HG02973 (cell line): ENCODE results near the gene PTGER4.
"Not testable (repeated sequence)": the region's sequence is repeated elsewhere in the genome, so short reads cannot be mapped to it uniquely, and the experiment has no call there.

Source experiments
- ATAC-seq: cut with Tn5 transposase; IDR thresholded peaks from one replicate; pipeline ENCODE4 v1.9.1; 2021; ENCODE audit warnings: moderate library complexity; ENCODE audit not compliant: unreplicated experiment

PTGER4 gene

DNA sequence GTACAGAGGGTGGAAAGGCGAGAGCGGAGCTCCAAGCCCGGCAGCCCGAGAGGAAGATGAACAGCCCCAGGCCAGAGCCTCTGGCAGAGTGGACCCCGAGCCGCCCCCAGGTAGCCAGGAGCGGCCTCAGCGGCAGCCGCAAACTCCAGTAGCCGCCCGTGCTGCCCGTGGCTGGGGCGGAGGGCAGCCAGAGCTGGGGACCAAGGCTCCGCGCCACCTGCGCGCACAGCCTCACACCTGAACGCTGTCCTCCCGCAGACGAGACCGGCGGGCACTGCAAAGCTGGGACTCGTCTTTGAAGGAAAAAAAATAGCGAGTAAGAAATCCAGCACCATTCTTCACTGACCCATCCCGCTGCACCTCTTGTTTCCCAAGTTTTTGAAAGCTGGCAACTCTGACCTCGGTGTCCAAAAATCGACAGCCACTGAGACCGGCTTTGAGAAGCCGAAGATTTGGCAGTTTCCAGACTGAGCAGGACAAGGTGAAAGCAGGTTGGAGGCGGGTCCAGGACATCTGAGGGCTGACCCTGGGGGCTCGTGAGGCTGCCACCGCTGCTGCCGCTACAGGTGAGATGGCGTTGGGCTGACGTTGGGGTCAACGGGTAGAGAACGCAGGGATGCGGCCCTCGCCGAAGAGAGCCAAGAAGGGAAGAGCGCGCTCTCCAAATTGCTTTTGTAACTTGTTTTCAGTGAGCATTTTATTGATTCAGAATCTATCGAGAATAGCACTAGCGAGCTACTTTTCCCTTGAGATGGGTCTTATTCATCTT is at the start of gene PTGER4:
Gene PTGER4, plus strand, starts transcription at position 3 of the 769 bp plus-strand sequence. CDS start 1,079 bp downstream, outside the sequence.
- peak; percentile 22 for ATAC-seq

DNA sequence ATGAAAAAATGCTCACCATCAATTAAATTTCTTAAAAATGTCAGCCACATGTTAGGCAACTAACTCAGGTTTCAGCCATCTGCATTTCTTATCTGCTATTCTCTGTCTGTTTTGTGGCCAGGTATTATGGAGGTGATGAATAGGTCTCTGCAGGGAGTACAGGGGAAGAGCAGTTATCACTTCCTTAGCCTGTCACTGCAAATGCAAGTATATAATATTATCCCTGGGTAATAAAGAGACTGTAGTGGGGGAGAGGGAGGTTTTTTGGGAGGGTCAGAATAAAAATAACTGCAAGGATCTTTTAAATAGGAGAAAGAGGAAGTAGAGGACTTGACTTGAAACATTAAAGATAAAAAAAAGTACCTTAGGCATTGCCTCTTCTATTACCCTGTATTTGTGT is 49.6 kb upstream of the PTGER4 start:
- no peak for ATAC-seq

- no peak for ATAC-seq
Measured at GRCh38 chr5:40631236-40631635, 48.5 kb upstream of the PTGER4 start.

- ATAC-seq = no peak
Measured at GRCh38 chr5:40634154-40634553, 45.6 kb upstream of the PTGER4 start.

GRCh38 chr5:40634593-40634992 is 45.1 kb upstream of the PTGER4 start:
- ATAC-seq = no peak

GRCh38 chr5:40639531-40639930 is 40.2 kb upstream of the PTGER4 start:
- not testable (repeated sequence) for ATAC-seq

- ATAC-seq = no peak
Measured at GRCh38 chr5:40646266-40646665, 33.4 kb upstream of the PTGER4 start.

DNA sequence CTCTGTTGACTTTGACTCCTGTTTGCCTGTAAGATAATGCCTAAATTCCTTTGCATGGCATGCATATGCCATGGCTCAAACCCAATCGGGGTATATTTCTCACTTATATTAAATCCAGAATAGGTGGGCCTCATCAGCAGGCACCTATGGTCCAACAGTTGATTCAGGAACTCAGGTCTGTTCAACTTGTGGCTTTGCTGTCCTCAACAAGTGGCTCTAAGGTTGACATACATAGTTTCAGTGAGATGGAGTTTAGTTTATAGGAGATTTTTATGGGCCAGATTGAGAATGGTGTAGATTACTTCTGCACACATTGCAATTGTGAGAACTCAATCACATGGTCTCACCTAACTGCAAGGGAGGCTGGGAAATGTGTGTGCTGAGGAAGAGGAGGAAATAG is 31.6 kb upstream of the PTGER4 start:
- ATAC-seq = no peak

DNA sequence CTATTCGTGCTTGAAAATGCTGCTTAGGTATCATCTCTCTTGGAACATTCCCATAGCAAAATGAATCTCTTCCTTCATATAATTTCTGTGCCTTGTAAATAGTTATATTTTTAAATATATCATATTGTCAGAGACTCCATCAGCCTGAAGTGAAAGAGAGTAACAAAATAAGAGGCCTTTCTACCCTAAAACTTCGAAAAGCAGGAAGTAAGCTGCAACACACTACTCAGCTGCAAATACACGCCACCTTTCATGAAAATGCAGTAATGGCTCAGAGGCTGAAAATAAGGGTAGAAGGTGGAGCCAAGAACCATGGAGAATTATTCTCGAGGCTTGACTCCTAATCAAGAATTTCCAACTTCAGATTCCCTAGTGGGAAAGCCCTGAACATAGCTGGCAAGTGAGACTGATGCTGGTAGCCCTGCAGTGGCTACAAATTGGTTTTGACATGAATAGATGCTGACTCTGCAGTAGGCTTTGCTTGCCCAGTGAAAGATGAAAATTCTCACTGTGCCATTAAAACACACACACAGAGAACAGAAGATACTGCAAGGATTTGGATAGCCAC is 30.2 kb upstream of the PTGER4 start:
- no peak for ATAC-seq

DNA sequence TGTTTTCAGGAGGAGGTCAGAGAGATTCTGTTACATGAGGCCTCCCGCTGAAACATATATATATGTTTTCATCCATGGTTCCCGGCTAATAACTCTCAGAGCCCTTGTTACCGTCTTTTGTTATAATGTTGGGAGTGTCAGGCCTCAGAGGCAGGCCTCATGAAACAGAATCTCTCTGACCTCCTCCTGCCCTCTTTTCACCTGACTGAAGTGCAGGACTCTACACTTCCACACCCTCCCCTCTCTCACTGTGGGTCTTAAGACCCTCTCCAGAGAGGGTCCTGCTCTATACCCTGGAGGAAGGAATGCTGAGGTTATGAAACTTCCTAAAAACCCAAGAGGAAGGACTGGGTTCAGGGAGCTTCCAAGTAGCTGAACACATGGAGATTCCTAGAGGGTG is 28.5 kb upstream of the PTGER4 start:
- no peak for ATAC-seq

- ATAC-seq = no peak
Measured at GRCh38 chr5:40652441-40653220, 27.1 kb upstream of the PTGER4 start.

- no peak for ATAC-seq
Measured at GRCh38 chr5:40653221-40654022, 26.3 kb upstream of the PTGER4 start.

- no peak for ATAC-seq
Measured at GRCh38 chr5:40654377-40654991, 25.2 kb upstream of the PTGER4 start.

GRCh38 chr5:40655138-40655537 is 24.6 kb upstream of the PTGER4 start:
- ATAC-seq = no peak

GRCh38 chr5:40656091-40656490 is 23.6 kb upstream of the PTGER4 start:
- not testable (repeated sequence) for ATAC-seq

GRCh38 chr5:40656766-40657165 is 22.9 kb upstream of the PTGER4 start:
- ATAC-seq = no peak

DNA sequence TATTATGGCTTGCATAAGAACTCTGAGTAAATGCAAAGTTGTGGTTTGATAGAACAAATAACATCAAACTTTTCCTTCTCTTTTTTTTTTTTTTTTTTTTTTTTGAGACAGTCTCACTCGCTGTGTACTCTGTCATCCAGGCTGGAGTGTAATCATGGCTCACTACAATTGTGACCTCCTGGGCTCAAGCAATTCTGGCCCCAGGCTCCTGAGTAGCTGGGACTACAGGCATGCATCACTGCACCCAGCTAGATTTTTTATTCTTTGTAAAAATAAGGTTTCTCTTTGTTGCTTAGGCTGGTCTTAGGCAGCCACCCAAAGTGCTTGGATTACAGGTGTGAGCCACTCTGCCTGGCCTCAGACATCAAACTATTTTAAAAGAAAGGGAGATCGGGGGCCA is 19.0 kb upstream of the PTGER4 start:
- ATAC-seq = no peak

- no peak for ATAC-seq
Measured at GRCh38 chr5:40665635-40666298, 13.9 kb upstream of the PTGER4 start.

GRCh38 chr5:40666657-40667056 is 13.1 kb upstream of the PTGER4 start:
- no peak for ATAC-seq

GRCh38 chr5:40667161-40667663 is 12.5 kb upstream of the PTGER4 start:
- ATAC-seq = no peak
